Measurements from ENCODE around the gene COQ2.

DNA sequence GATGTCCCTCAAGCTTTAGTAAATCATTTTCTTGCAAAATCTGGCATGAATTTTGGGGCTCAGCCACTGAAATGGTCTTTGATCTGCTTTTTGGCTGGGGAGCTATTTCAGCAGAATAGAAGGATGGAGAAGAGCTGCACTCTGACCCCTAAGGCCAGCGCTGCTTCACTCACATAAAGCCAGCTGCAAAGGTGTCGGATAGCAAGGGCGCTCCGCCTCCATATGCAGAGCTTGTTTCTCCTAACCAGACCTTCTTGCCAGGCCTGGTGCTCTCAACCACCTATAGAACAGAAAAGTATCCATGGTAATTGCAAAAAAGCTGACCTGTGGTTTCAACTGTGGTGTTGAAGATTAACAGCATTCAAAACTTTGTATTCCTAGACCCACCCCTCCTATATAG, 24.1 kb upstream of the COQ2 start:
- no peak for TF ChIP-seq BHLHE40 (IDR thresholded peaks at IDR 0.05; ENCODE audit: borderline replicate concordance)
- no peak for TF ChIP-seq FOXM1 (IDR thresholded peaks at IDR 0.05; ENCODE audit: borderline replicate concordance)
- no peak for TF ChIP-seq ELF4 (IDR thresholded peaks at IDR 0.05)
- TF ChIP-seq TARDBP (IDR thresholded peaks at IDR 0.05), result no peak
- TF ChIP-seq SP1 (IDR thresholded peaks at IDR 0.05), result no peak
- TF ChIP-seq SUZ12 (IDR thresholded peaks at IDR 0.05), result no peak
- TF ChIP-seq L3MBTL2 (conservative IDR thresholded peaks at IDR 0.05), result no peak
- no peak for TF ChIP-seq LEF1 (IDR thresholded peaks at IDR 0.05; ENCODE audit: borderline replicate concordance)

Measured in HEK293T (cell line).